GM19455 (cell line): ENCODE data around the gene LYPD6B.

Experiments used
- ATAC-seq: cut with Tn5 transposase; IDR thresholded peaks from one replicate; pipeline ENCODE4 v1.9.1; 2021; ENCODE audit not compliant: unreplicated experiment

The LYPD6B gene

DNA sequence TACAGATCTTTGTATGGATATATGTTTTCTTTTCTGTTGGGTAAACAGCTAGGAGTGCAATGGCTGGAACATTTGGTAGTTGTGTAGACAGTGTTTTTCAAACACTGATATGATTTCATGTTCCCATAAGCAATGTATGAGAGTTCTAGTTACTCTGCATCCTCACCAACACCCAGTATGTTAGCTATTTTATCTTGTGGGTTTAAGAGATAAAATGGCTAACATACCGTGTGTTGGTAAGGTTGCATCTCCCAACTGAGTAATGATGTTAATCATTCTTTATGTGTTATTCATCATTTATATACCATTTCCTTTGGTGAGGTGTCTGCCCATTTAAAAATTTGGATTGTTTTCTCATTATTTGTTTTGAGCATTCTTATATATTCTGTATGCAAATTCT lies 65.7 kb downstream of the LYPD6B start:
- no peak for ATAC-seq

GRCh38 chr2:149112068-149112467 lies 73.6 kb downstream of the LYPD6B start:
- ATAC-seq = no peak

- ATAC-seq = no peak
Observed at GRCh38 chr2:149112713-149113112, 74.2 kb downstream of the LYPD6B start.

DNA sequence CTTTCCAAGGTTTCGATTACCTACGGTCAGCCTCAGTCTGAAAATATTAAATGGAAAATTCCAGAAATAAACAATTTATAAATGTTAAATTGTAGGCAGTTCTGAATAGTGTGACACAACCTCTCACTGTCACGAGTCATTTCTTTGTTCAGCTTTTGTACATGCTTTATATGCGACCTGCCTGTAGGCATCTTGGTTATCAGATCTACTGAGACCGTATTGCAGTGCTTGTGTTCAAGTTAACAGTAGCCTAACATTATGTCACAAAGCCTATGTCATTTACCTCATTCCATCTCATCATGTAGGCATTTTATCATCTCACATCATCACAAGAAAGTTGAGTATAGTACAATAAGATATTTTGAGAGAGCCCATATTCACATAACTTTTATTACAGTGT lies 77.3 kb downstream of the LYPD6B start:
- no peak for ATAC-seq

- ATAC-seq = no peak
Observed at GRCh38 chr2:149119368-149119767, 80.9 kb downstream of the LYPD6B start.

- no peak for ATAC-seq
Observed at GRCh38 chr2:149122516-149122915, 84.0 kb downstream of the LYPD6B start.

- ATAC-seq = no peak
Observed at GRCh38 chr2:149125031-149125725, 86.7 kb downstream of the LYPD6B start.

- ATAC-seq = no peak
Observed at GRCh38 chr2:149129433-149129832, 90.9 kb downstream of the LYPD6B start.

- no peak for ATAC-seq
Observed at GRCh38 chr2:149132339-149132738, 93.8 kb downstream of the LYPD6B start.

GRCh38 chr2:149132901-149133300 lies 94.4 kb downstream of the LYPD6B start:
- no peak for ATAC-seq

DNA sequence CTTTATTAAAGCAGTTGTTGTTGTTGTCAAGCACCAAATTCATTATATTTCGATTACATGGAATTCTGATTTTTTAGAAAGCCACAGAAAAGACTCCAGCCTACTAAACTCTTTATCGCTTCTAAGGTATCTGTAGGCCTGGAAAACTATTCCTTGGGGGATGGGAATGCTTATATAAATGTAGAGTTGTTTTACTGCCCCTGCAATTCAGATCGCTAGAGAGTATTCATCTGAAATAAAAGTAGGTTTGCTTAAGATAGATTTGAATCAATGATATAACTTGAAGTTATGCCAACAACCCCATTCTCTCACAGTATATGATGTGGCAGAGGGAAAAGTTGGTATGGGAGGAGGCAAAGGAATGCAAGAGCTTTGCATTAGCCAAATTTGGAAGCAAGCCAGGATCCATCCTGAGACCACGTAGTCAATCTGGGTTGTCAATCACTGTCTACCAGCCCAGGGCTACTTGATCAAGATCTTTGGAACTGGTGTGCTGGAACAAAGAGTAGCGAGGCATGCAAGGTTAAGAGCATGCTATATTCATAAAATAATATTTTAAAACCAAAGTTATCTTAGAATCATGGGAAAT lies 95.9 kb downstream of the LYPD6B start:
- ATAC-seq = no peak

GRCh38 chr2:149136111-149136510 lies 97.6 kb downstream of the LYPD6B start:
- ATAC-seq = no peak

GRCh38 chr2:149141046-149141445 lies 102.5 kb downstream of the LYPD6B start:
- no peak for ATAC-seq

DNA sequence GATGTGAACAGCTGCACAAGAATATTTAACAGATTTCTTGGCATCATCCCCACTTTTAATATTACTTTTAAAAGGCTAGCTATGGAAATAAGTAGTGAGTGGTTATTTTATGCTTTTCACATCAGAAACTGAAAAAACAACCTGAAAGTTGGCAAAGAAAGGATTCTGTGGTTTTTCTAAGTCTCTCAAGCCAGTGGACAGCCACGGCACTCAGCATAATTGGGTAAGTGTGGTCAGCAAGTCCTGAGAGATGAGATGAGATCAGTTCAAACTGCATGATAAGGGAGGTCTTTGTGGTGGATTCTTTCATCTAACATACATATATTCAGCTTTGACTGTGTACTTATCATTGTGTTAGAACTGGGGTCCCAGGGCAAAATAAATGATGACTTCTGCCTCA lies 105.2 kb downstream of the LYPD6B start:
- ATAC-seq = no peak

- no peak for ATAC-seq
Observed at GRCh38 chr2:149145314-149146295, 107.1 kb downstream of the LYPD6B start.

GRCh38 chr2:149146876-149147275 lies 108.4 kb downstream of the LYPD6B start:
- no peak for ATAC-seq

DNA sequence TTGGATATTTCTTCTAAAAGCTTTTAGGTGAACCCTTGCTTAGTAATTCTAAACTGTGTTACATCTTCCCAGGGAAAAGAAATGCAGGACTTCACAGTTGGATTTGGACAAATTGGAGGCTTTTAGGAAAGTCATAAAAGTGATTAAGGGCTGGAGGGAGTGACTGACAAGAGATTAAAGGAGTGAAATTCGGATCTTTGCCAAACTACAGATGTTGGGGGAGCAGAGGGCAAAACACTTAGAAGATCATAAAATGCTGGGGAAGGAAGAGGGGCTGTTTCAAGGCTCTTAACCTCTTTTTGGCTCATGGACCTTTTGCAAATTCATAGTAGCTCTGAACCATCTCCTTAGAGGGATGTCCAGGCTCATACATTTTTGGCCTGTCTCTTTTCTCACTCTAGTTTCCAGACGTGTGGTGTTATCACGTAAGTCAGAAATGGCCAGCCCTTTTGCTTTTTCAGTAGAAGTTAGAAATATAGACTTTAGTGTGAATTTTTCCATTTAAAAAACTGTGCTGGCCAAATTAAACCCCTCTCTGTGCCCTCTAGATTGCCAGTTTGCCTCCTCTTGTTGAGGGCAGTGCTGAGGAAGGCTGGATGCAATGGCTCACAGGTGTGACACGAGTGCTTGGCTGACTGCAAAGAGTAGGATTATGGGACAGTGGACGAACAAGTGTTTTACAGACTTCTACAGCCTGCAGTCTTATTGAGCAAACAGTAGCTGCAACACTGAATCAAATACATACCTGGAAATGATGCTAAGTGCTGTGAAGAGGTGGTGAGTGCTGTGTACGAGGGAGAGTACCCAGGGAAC lies 109.9 kb downstream of the LYPD6B start:
- no peak for ATAC-seq

DNA sequence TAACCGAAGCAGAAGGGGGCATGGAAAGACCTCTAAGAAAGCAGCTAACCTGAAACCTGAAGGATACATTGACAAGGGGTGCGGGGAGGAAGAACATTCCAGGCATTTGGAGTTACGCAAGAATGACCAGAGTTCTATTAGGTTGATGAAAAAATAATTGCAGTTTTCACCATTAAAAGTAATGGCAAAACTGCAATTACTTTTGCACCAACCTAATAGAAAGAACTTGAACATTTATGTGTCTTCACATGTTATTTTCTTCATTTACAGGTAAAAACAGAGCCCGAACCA lies 110.5 kb downstream of the LYPD6B start:
- ATAC-seq = no peak

DNA sequence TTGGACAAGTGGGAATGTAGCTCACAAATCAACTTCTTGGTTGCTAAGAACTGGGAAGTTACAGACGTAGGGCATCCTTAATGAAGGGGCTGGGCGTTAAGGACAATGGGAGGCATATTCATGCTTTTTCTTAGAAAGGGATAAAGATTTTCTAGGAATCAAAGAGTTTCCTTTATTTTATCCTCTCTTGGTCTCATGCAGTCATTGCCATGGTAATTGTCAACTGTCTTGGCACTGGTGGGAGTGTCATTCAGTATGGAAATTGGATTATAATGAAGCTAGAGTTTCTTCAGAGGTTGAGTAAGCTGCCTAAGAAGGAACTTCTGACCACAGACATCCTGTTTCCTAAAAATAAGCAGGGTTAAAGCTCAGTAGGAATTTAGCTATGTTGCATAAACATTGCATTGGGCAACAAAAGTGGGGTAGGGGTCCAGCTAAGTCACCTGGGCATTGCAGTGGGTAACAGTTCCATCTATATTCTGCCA lies 114.0 kb downstream of the LYPD6B start:
- no peak for ATAC-seq

- no peak for ATAC-seq
Observed at GRCh38 chr2:149155196-149155969, 116.9 kb downstream of the LYPD6B start.
